Measurements from ENCODE around the gene MRPS6.

DNA sequence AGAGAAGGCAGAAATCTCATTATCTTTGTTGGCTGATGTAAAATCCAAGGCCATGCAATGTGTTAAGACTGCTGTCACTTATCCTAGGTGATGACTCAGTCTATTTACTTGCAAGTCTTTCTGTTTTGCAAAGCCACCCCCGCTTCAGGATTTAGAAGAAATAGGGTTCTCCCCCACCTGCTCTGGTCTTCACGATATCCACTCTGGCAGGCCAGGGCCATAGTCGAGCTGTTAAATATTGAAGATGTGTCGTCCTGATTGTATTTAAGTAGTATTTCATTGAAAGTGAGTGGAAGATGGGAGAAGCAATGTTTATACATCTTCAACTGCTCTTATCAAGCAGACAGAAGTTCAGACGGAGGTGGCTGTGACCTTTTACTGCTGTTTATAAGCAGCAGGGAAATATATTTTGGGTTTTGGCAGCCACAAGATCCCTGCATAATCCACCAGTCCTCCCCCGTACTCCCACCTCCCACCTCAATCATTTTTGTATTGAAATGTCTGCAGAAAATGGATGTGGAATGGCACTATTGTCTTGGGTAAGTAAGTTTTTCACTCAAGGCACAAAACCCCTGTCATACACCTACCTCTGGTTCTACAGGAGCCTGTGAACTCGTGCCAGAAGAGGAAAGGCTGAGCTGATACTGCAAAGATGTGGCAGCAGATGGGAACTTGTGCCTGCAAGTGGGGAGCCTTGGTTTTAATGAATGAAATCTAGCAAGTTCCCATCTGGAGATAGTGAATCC is 117.4 kb downstream of the MRPS6 start:
- TF ChIP-seq, protein P1, sequence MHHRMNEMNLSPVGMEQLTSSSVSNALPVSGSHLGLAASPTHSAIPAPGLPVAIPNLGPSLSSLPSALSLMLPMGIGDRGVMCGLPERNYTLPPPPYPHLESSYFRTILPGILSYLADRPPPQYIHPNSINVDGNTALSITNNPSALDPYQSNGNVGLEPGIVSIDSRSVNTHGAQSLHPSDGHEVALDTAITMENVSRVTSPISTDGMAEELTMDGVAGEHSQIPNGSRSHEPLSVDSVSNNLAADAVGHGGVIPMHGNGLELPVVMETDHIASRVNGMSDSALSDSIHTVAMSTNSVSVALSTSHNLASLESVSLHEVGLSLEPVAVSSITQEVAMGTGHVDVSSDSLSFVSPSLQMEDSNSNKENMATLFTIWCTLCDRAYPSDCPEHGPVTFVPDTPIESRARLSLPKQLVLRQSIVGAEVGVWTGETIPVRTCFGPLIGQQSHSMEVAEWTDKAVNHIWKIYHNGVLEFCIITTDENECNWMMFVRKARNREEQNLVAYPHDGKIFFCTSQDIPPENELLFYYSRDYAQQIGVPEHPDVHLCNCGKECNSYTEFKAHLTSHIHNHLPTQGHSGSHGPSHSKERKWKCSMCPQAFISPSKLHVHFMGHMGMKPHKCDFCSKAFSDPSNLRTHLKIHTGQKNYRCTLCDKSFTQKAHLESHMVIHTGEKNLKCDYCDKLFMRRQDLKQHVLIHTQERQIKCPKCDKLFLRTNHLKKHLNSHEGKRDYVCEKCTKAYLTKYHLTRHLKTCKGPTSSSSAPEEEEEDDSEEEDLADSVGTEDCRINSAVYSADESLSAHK (CRISPR knock-in tag; IDR thresholded peaks at IDR 0.05; ENCODE audit: borderline replicate concordance): no peak
- TF ChIP-seq RBAK (CRISPR knock-in tag; IDR thresholded peaks at IDR 0.05) (no peak), JUND (CRISPR knock-in tag; IDR thresholded peaks at IDR 0.05) (no peak), HMGXB3 (CRISPR knock-in tag; IDR thresholded peaks at IDR 0.05; ENCODE audit: borderline replicate concordance) (no peak), RXRA (CRISPR knock-in tag; IDR thresholded peaks at IDR 0.05) (no peak), EP300 (IDR thresholded peaks at IDR 0.05; ENCODE audit: low read depth in 2 of 2, low read length in 2 of 2) (no peak), EP300 (CRISPR knock-in tag; IDR thresholded peaks at IDR 0.05; ENCODE audit: borderline replicate concordance) (no peak), FOXM1 (CRISPR knock-in tag; IDR thresholded peaks at IDR 0.05) (no peak), HDAC2 (CRISPR knock-in tag; IDR thresholded peaks at IDR 0.05) (no peak), SP1 (IDR thresholded peaks at IDR 0.05) (no peak), SP1 (CRISPR knock-in tag; IDR thresholded peaks at IDR 0.05) (no peak), POLR2AphosphoS5 (IDR thresholded peaks at IDR 0.05; ENCODE audit: low read depth, low read length) (no peak), CTCF (CRISPR knock-in tag; IDR thresholded peaks at IDR 0.05) (no peak)
- TF ChIP-seq, protein P2, sequence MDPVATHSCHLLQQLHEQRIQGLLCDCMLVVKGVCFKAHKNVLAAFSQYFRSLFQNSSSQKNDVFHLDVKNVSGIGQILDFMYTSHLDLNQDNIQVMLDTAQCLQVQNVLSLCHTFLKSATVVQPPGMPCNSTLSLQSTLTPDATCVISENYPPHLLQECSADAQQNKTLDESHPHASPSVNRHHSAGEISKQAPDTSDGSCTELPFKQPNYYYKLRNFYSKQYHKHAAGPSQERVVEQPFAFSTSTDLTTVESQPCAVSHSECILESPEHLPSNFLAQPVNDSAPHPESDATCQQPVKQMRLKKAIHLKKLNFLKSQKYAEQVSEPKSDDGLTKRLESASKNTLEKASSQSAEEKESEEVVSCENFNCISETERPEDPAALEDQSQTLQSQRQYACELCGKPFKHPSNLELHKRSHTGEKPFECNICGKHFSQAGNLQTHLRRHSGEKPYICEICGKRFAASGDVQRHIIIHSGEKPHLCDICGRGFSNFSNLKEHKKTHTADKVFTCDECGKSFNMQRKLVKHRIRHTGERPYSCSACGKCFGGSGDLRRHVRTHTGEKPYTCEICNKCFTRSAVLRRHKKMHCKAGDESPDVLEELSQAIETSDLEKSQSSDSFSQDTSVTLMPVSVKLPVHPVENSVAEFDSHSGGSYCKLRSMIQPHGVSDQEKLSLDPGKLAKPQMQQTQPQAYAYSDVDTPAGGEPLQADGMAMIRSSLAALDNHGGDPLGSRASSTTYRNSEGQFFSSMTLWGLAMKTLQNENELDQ (CRISPR knock-in tag; IDR thresholded peaks at IDR 0.05; ENCODE audit: borderline replicate concordance): no peak

All from HepG2 (cell line).